GM18502 (cell line): ENCODE data around the gene ADIG.

ENCODE experiments used
- ATAC-seq: cut with Tn5 transposase; IDR thresholded peaks from one replicate; pipeline ENCODE4 v1.9.1; 2021; ENCODE audit warnings: mild to moderate bottlenecking; ENCODE audit not compliant: unreplicated experiment, poor library complexity

The ADIG gene

GRCh38 chr20:38628580-38629470, 47.8 kb downstream of the ADIG start:
- ATAC-seq = no peak

GRCh38 chr20:38629979-38630378, 49.0 kb downstream of the ADIG start:
- no peak for ATAC-seq

- no peak for ATAC-seq
Measured at GRCh38 chr20:38630727-38631126, 49.7 kb downstream of the ADIG start.

- no peak for ATAC-seq
Measured at GRCh38 chr20:38631155-38632022, 50.4 kb downstream of the ADIG start.

GRCh38 chr20:38633577-38634093, 52.6 kb downstream of the ADIG start:
- no peak for ATAC-seq

GRCh38 chr20:38635721-38636288, 54.8 kb downstream of the ADIG start:
- ATAC-seq = no peak
